GM19025 (cell line): ENCODE data around the gene NFKBIE.

Source experiments
- ATAC-seq: cut with Tn5 transposase; IDR thresholded peaks from one replicate; pipeline ENCODE4 v1.9.1; 2021; ENCODE audit warnings: mild to moderate bottlenecking, low read depth, moderate library complexity; ENCODE audit not compliant: unreplicated experiment

NFKBIE gene

DNA sequence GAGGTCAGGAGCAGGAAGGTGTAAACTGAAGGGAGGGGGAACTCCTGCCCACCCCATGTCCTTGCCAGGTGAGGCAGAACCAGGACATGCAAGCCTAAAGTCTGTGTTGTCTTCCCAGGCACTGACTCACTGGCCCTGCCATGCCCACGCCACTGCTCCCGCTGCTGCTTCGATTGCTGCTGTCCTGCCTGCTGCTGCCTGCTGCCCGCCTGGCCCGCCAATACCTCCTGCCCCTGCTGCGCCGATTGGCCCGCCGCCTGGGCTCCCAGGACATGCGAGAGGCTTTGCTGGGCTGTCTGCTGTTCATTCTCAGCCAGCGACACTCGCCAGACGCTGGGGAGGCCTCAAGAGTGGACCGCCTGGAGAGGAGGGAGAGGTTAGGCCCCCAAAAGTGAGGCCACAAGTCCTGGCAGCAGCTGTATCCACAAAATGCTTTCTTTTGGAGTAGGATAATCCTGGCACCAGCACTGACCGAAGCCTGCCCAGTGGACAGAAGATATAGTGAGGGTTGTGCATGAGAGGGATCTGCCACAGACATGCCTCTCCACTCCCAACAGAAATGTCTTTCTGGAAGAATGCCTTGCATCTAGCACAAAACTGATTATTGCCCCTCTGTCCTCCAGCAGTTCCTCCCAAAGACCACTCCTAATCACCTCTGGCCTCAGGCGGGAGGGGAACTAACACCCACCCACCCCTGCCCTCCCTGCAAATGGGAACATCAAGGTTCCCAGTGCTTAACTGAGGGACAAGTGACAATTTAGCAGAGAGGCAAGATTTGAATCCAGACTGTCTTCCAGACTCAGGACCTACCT, 47.8 kb downstream of the NFKBIE start:
- no peak for ATAC-seq

- ATAC-seq = no peak
These were observed 48.5 kb downstream of the NFKBIE start, which contains the start of gene MYMX for GRCh38 chr6:44216677-44217331. Gene MYMX (plus strand): TSS chr6:44216926. CDS start chr6:44217472, 546 bp downstream.

DNA sequence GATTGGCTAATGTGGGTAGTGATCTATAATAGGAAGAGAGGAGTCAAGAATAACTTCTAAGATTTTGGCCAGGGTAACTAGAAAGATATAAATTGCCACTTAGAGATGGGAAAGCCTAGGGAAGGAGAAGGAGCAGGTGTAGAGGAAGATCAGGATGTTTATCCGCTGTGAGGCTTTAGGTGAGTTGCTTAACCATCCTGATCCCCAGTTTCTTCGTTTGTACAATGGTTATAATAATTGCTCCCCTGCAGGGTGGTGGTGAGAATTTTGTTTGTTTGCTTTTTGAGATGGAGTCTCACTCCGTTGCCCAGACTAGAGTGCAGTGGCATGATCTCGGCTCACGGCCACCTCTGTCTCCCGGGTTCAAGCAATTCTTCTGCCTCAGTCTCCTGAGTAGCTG, 51.0 kb downstream of the NFKBIE start:
- no peak for ATAC-seq

DNA sequence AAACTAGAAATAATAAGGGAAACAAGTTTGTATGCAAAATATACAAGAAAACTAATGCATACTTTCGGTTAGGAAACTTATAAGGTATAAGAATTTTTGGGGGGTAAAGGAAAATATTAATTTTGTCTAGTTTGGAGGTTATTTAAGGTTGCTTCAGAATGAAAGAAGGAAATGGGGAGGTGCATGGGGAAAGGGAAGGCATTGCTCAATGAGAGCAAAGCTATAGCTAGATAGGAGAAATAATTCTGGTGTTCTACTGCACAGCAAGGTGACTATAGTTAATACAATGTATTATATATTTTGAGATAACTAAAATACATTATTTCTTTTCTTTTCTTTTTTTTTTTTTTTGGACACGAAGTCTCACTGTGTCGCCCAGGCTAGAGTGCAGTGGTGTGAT, 54.1 kb downstream of the NFKBIE start:
- ATAC-seq = no peak
